PC-3 (cell line): ENCODE measurements around the gene FARP1. TPM values are rescaled to one million over a fixed set of nuclear protein-coding genes. Genes with fewer than 3 reads are reported as not detected.
A peak's percentile ranks its signal among the peaks of the same experiment; 100 is the strongest.

ENCODE experiments used
- ATAC-seq: fragments of 200-7000 bp; cut with Tn5 transposase; 2 replicates; pipeline ENCODE4 v1.9.1; 2020; ENCODE audit warnings: mild to moderate bottlenecking, moderate library complexity
- BruUV-seq: library from RNA; stranded (reverse); fragments of 400-500 nt; replicated peaks from 2 replicates; lab custom pipeline; 2021; lab: Mats Ljungman, UMichigan
- CTCF ChIA-PET: fragments of 300-600 bp; sonication (Branson Sonifier 250); formaldehyde crosslinking; loops from one replicate; lab custom pipeline; 2022; ENCODE audit warnings: antibody characterized with exemption; lab: Charles Lee
- POLR2A ChIA-PET: fragments of 300-600 bp; sonication (Branson Sonifier 250); formaldehyde crosslinking; loops from one replicate; lab custom pipeline; 2022; ENCODE audit warnings: antibody characterized with exemption; ENCODE audit not compliant: unreplicated experiment; lab: Charles Lee
- DNase-seq: peaks from one replicate; pipeline ENCODE4 v3.0.0-alpha.2; 2015
- H2AFZ ChIP-seq: fragments of 300-600 bp; sonication (generic); 2 replicates; pipeline ENCODE4 v1.6.0; 2016; ENCODE audit warnings: antibody characterized with exemption, low read length
- H3F3A ChIP-seq: fragments of 300-600 bp; sonication (generic); one replicate; pipeline ENCODE4 v1.6.0; 2017; ENCODE audit warnings: antibody characterized with exemption, low read length, control low read depth, mild to moderate bottlenecking; ENCODE audit not compliant: unreplicated experiment
- H3K27ac ChIP-seq: fragments of 300-600 bp; sonication (generic); 2 replicates; pipeline ENCODE4 v1.5.1; 2016; ENCODE audit warnings: mild to moderate bottlenecking, low read length
- H3K27me3 ChIP-seq: fragments of 300-600 bp; sonication (generic); 2 replicates; pipeline ENCODE4 v1.6.1; 2016; ENCODE audit warnings: low read length, mixed read lengths
- H3K36me3 ChIP-seq: fragments of 300-600 bp; sonication (generic); 2 replicates; pipeline ENCODE4 v1.6.1; 2016; ENCODE audit warnings: low read depth, mixed run types, low read length, mixed read lengths
- H3K4me1 ChIP-seq: fragments of 300-600 bp; sonication (generic); 2 replicates; pipeline ENCODE4 v1.5.1; 2016; ENCODE audit warnings: low read length; ENCODE audit not compliant: insufficient read depth
- H3K4me2 ChIP-seq: fragments of 300-600 bp; sonication (generic); 2 replicates; pipeline ENCODE4 v1.6.0; 2016; ENCODE audit warnings: low read length
- H3K4me3 ChIP-seq: fragments of 300-600 bp; sonication (generic); 2 replicates; pipeline ENCODE4 v1.5.1; 2016; ENCODE audit warnings: mild to moderate bottlenecking, low read length, mixed read lengths
- H3K79me2 ChIP-seq: fragments of 300-600 bp; sonication (generic); 2 replicates; pipeline ENCODE4 v1.6.1; 2017; ENCODE audit warnings: low read length, mixed read lengths
- H3K9ac ChIP-seq: fragments of 300-600 bp; sonication (generic); 2 replicates; pipeline ENCODE4 v1.6.0; 2016; ENCODE audit warnings: mild to moderate bottlenecking, low read length
- H3K9me2 ChIP-seq: fragments of 300-600 bp; sonication (generic); replicated peaks from 2 replicates; pipeline ENCODE4 v1.6.1; 2016; ENCODE audit warnings: mixed run types, low read length, mixed read lengths
- H3K9me3 ChIP-seq: fragments of 300-600 bp; sonication (generic); 2 replicates; pipeline ENCODE4 v1.6.1; 2016; ENCODE audit warnings: low read length, mixed read lengths
- H4K20me1 ChIP-seq: fragments of 300-600 bp; sonication (generic); 2 replicates; pipeline ENCODE4 v1.6.1; 2016; ENCODE audit warnings: low read length, mixed read lengths
- EZH2 ChIP-seq: fragments of 300-600 bp; sonication (generic); IDR thresholded peaks from one replicate; pipeline ENCODE4 v1.6.1; 2017; ENCODE audit warnings: antibody characterized with exemption, mild to moderate bottlenecking, low read length; ENCODE audit not compliant: unreplicated experiment
- EZH2phosphoT487 ChIP-seq: fragments of 300-600 bp; sonication (generic); IDR thresholded peaks from 2 replicates; pipeline ENCODE4 v1.6.1; 2018; ENCODE audit warnings: mild to moderate bottlenecking, antibody characterized with exemption, low read length, borderline replicate concordance
- intact Hi-C: fragments of 100-400 bp; cut with micrococcal nuclease; formaldehyde crosslinking; loops from 2 replicates; pipeline ENCODE4 v1.9.0; 2023
- total RNA-seq: library from RNA; depleted of rRNA; stranded (reverse); fragments of >200 nt; gene quantifications from 2 replicates; pipeline ENCODE4 v1.2.3, GENCODE V29; 2014
- TF ChIP-seq, protein P1 (sequence below): fragments of 300-600 bp; sonication (generic); conservative IDR thresholded peaks from 2 replicates; pipeline ENCODE4 v1.5.1; 2017; ENCODE audit warnings: antibody characterized with exemption, low read depth, mild to moderate bottlenecking, low read length

Gene FARP1
- total RNA-seq, 1 experiment from 2014 or later: 18.2 TPM

- H4K20me1 ChIP-seq: 0 out of 2 replicates have a peak, but pooled peaks cover 4% of the 10 kb centered on the region
- H3K4me2 ChIP-seq: peak overlapping the region; percentile 97
- no peaks in the 10 kb centered on the region for H3K27me3 ChIP-seq
- H3K36me3 ChIP-seq: no peaks in the 10 kb centered on the region
- no peaks in the 10 kb centered on the region for H3K9me3 ChIP-seq
- ATAC-seq (peak; percentile 16), DNase-seq (peak; percentile 62)
- 0 out of 2 replicates have a peak overlapping the region, but pooled peaks have one; percentile 7 for H3K27ac ChIP-seq
- H3K79me2 ChIP-seq: peaks cover 59% of the 10 kb centered on the region
- H3K9ac ChIP-seq: peak overlapping the region; percentile 75
- no peaks in the 10 kb centered on the region for H3F3A ChIP-seq
- POLR2A ChIA-PET: no interaction called here
- H3K9me2 ChIP-seq: no peaks in the 10 kb centered on the region
- CTCF ChIA-PET: no interaction called here
- H3K4me1 ChIP-seq: peaks cover 13% of the 10 kb centered on the region
- intact Hi-C loops: loop anchor here (1.0 to 10.0 kb wide), 5 partner anchors 69 to 298 kb away; no protein-coding TSS in a partner anchor
- peak overlapping the region; percentile 82 for H3K4me3 ChIP-seq
- no TSS peak for BruUV-seq
- peak overlapping the region; percentile 76 for H2AFZ ChIP-seq
- TF ChIP-seq EZH2: no peak
- TF ChIP-seq, protein P1, sequence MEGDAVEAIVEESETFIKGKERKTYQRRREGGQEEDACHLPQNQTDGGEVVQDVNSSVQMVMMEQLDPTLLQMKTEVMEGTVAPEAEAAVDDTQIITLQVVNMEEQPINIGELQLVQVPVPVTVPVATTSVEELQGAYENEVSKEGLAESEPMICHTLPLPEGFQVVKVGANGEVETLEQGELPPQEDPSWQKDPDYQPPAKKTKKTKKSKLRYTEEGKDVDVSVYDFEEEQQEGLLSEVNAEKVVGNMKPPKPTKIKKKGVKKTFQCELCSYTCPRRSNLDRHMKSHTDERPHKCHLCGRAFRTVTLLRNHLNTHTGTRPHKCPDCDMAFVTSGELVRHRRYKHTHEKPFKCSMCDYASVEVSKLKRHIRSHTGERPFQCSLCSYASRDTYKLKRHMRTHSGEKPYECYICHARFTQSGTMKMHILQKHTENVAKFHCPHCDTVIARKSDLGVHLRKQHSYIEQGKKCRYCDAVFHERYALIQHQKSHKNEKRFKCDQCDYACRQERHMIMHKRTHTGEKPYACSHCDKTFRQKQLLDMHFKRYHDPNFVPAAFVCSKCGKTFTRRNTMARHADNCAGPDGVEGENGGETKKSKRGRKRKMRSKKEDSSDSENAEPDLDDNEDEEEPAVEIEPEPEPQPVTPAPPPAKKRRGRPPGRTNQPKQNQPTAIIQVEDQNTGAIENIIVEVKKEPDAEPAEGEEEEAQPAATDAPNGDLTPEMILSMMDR: peak; percentile 23; the same call in 1 of the 2 replicates
Measured at GRCh38 chr13:98144801-98145350, 2.0 kb downstream of the FARP1 start.

- POLR2A ChIA-PET: no interaction called here
- H3K4me1 ChIP-seq: peaks cover 13% of the 10 kb centered on the region
- H3K9me2 ChIP-seq: no peaks in the 10 kb centered on the region
- H3F3A ChIP-seq: no peaks in the 10 kb centered on the region
- H3K27me3 ChIP-seq: no peaks in the 10 kb centered on the region
- no peak overlapping the region for H3K27ac ChIP-seq
- intact Hi-C loops: loop anchor here (10.0 kb wide), 1 partner anchor 113 kb away; no protein-coding TSS in a partner anchor
- H3K4me2 ChIP-seq: no peak overlapping the region
- TF ChIP-seq EZH2phosphoT487 (no peak), EZH2 (no peak)
- TF ChIP-seq, protein P1: no peak
- no peak overlapping the region for H3K9ac ChIP-seq
- DNase-seq: no peak
- BruUV-seq: no TSS peak
- H3K9me3 ChIP-seq: no peaks in the 10 kb centered on the region
- peaks cover 78% of the 10 kb centered on the region for H3K79me2 ChIP-seq
- H3K4me3 ChIP-seq: no peak overlapping the region
- CTCF ChIA-PET: no interaction called here
- no peak for ATAC-seq
- no peak overlapping the region for H2AFZ ChIP-seq
- 0 out of 2 replicates have a peak, but pooled peaks cover 4% of the 10 kb centered on the region for H4K20me1 ChIP-seq
- no peaks in the 10 kb centered on the region for H3K36me3 ChIP-seq
Measured at GRCh38 chr13:98147521-98147920, 4.6 kb downstream of the FARP1 start.

GRCh38 chr13:98150832-98151479, 8.1 kb downstream of the FARP1 start:
- H3K9me3 ChIP-seq: no peaks in the 10 kb centered on the region
- H3F3A ChIP-seq: no peaks in the 10 kb centered on the region
- BruUV-seq: no TSS peak
- TF ChIP-seq EZH2: no peak
- no peak for TF ChIP-seq EZH2phosphoT487
- TF ChIP-seq, protein P1: no peak
- no peak overlapping the region for H3K27ac ChIP-seq
- ATAC-seq (no peak), DNase-seq (no peak)
- no peaks in the 10 kb centered on the region for H3K9me2 ChIP-seq
- H3K9ac ChIP-seq: no peak overlapping the region
- H3K79me2 ChIP-seq: peaks cover 64% of the 10 kb centered on the region
- no peak overlapping the region for H3K4me3 ChIP-seq
- no peaks in the 10 kb centered on the region for H3K36me3 ChIP-seq
- intact Hi-C loops: loop anchor here (10.0 kb wide), 1 partner anchor 124 kb away; no protein-coding TSS in a partner anchor
- no peaks in the 10 kb centered on the region for H3K27me3 ChIP-seq
- H4K20me1 ChIP-seq: no peaks in the 10 kb centered on the region
- H3K4me2 ChIP-seq: no peak overlapping the region
- ChIA-PET POLR2A (no interaction called here), CTCF (interaction anchor here (0.6 kb wide), 2 partner anchors 15 to 118 kb away, joined by 3 read pairs; no protein-coding TSS in a partner anchor)
- H3K4me1 ChIP-seq: no peaks in the 10 kb centered on the region
- H2AFZ ChIP-seq: no peak overlapping the region
